Gastrocnemius medialis (tissue), 4 donors: ENCODE measurements around the gene PGAM5. TPM values are rescaled to one million over a fixed set of nuclear protein-coding genes. Genes with fewer than 3 reads are reported as not detected.

Experiments
- ATAC-seq, 2 donors: fragments of 150-250 bp; one replicate each; pipeline ENCODE4 v1.9.1; 2016
- DNase-seq, 2 donors: peaks; one replicate each; pipeline ENCODE4 v3.0.0-alpha.2; 2019
- H3K27ac ChIP-seq, 4 donors: fragments of 200-600 bp; sonication (generic); 1 replicate in 1 of 4; 2 replicates in 3 of 4; pipeline ENCODE4 v1.5.1; 2016 to 2018; ENCODE audit warnings: mild to moderate bottlenecking in 2 of 4, moderate library complexity in 1 of 4
- H3K27me3 ChIP-seq, 3 donors: fragments of 200-600 bp; sonication (generic) in 2 of 3; 1 replicate in 1 of 3; 2 replicates in 2 of 3; pipeline versions ENCODE4 v1.5.1 to v1.6.0; 2016 to 2019; ENCODE audit warnings: mild to moderate bottlenecking in 1 of 3, moderate library complexity in 1 of 3
- H3K36me3 ChIP-seq, 2 donors: fragments of 200-600 bp; sonication (generic) in 1 of 2; one replicate each; pipeline ENCODE4 v1.5.1; 2017 to 2018
- H3K4me1 ChIP-seq, 2 donors: fragments of 200-600 bp; sonication (generic) in 1 of 2; one replicate each; pipeline ENCODE4 v1.5.1; 2016 to 2017; ENCODE audit warnings: mild to moderate bottlenecking in 2 of 2
- H3K4me3 ChIP-seq, 4 donors: fragments of 200-600 bp; sonication (generic) in 3 of 4; 1 replicate in 1 of 4; 2 replicates in 3 of 4; pipeline ENCODE4 v1.5.1; 2016 to 2019; ENCODE audit warnings: mild to moderate bottlenecking in 2 of 4
- H3K9me3 ChIP-seq, 3 donors: fragments of 200-600 bp; sonication (generic) in 2 of 3; 1 replicate in 1 of 3; 2 replicates in 2 of 3; pipeline ENCODE4 v1.5.1; 2016 to 2019
- CTCF ChIP-seq, 5 experiments: fragments of 450-650 bp in 3 of 5; fragments of 200-600 bp in 2 of 5; sonication (generic) in 2 of 5; IDR thresholded peaks in 4 of 5; conservative IDR thresholded peaks in 1 of 5; 1 replicate in 4 of 5; 2 replicates in 1 of 5; pipeline ENCODE4 v1.5.1; 2016 to 2019; ENCODE audit warnings: antibody characterized with exemption in 5 of 5, mild to moderate bottlenecking in 3 of 5, moderate library complexity in 3 of 5
- POLR2A ChIP-seq, 2 donors: fragments of 450-650 bp; IDR thresholded peaks; one replicate each; pipeline ENCODE4 v1.6.1; 2017; ENCODE audit warnings: antibody characterized with exemption in 2 of 2, mild to moderate bottlenecking in 2 of 2, moderate library complexity in 2 of 2
- in situ Hi-C, 4 donors: fragments of 200-750 bp; cut with MboI; loops; one replicate each; pipeline versions ENCODE4 v1.15.0 to v1.8.0; 2017; ENCODE audit warnings: low sequenced_read_pairs in 4 of 4
- intact Hi-C: fragments of 100-400 bp; cut with DNase I; formaldehyde crosslinking; loops from one replicate; pipeline ENCODE4 v1.15.1; 2023; ENCODE audit warnings: low total_unique reads
- total RNA-seq, 4 donors: library from RNA; depleted of rRNA; stranded (reverse); fragments of >200 nt; gene quantifications; one replicate each; pipeline versions ENCODE4 v1.1.0 to v1.2.3, GENCODE V29; 2016

Gene PGAM5
- total RNA-seq, 4 donors from 2014 or later: 36.6 to 75.1 (median 62.8) TPM

DNA sequence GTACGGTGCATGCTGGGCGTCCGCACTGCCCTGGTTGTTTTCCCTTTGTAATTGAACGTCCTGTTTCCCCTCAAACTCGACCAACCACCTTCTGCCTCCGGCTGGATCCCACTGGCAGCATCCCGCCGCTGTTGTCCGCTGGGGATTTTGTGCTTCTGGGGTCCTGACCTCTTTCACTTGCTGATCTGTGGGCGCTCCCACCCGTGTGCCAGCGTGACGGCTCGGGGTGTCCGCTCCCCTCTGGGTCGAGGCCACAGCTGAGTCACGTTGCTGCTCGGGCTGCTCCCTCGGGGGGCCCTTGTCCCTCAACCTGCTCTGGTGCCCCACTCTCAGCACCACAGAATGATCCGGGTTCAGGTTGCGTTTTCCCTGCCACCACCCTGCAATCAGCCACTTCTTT is 8.0 kb downstream of the PGAM5 start:
- Histone ChIP-seq H3K4me3 (no peak overlapping the region), H3K4me1 (no peaks in the 10 kb centered on the region), H3K9me3 (no peaks in the 10 kb centered on the region), H3K27me3 (no peaks in the 10 kb centered on the region), H3K36me3 (peaks cover 0 to 70% of the 10 kb centered on the region in 2 donors), H3K27ac (no peak overlapping the region)
- intact Hi-C loops (no loop called here), in situ Hi-C loops (no loop called here)
- no peak for DNase-seq
- no peak for ATAC-seq
- no peak for TF ChIP-seq CTCF (IDR thresholded peaks at IDR 0.05 in 4 of 5, conservative IDR thresholded peaks at IDR 0.05 in 1 of 5)

DNA sequence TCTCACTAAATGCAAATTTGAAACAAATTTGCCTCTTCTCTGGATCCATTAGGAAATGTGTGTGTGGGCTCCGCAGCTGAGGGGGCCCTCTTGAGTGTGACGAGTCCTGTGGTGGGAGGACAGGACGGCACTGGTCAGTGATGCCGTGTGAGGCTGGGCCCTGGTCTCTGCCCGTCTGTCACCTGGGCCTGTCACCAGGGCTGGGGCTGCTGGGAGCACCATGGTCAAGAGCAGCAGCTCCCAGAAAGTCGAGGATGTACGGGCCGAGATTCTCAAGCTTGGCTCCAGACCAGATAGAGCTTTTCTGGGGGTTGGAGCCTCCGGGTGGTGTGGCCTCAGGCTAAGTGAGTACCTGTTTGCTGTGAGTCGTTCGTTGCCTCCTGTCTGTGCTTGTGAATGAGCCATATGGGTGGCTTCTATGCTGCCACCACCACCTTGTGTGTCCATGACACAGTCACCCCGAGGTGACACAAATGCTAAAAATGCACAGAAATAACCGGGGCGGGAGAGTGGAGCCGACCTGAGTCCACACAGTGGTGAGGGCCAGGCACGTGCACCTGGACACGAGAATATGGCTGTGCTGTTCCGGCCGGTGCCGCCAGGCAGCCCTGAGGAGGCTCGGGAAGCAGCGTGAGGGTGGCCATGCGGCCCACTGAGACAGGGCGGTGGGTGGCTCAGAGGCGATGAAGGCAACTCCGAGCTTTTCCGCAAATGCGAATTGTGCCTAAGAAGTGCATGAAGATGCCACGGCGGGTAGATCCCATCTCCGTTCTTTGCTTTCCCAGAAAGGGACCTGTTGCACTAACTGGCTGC is 8.7 kb downstream of the PGAM5 start:
- no peak for DNase-seq
- TF ChIP-seq CTCF (IDR thresholded peaks at IDR 0.05 in 4 of 5, conservative IDR thresholded peaks at IDR 0.05 in 1 of 5): no peak
- no peak for TF ChIP-seq POLR2A (IDR thresholded peaks at IDR 0.05)
- in situ Hi-C loops: no loop called here
- intact Hi-C loops: no loop called here
- Histone ChIP-seq H3K4me1 (no peaks in the 10 kb centered on the region), H3K27ac (no peak overlapping the region), H3K36me3 (peaks cover 0 to 77% of the 10 kb centered on the region in 2 donors), H3K27me3 (no peaks in the 10 kb centered on the region), H3K9me3 (no peaks in the 10 kb centered on the region), H3K4me3 (no peak overlapping the region)
- ATAC-seq: no peak

GRCh38 chr12:132719954-132720324 is 9.3 kb downstream of the PGAM5 start:
- Histone ChIP-seq H3K36me3 (peaks cover 0 to 79% of the 10 kb centered on the region in 2 donors), H3K4me1 (no peaks in the 10 kb centered on the region), H3K9me3 (no peaks in the 10 kb centered on the region), H3K4me3 (no peak overlapping the region), H3K27me3 (no peaks in the 10 kb centered on the region), H3K27ac (no peak overlapping the region)
- no peak for ATAC-seq
- in situ Hi-C loops: no loop called here
- intact Hi-C loops: no loop called here
- DNase-seq: no peak
- no peak for TF ChIP-seq CTCF (IDR thresholded peaks at IDR 0.05 in 4 of 5, conservative IDR thresholded peaks at IDR 0.05 in 1 of 5)
- TF ChIP-seq POLR2A (IDR thresholded peaks at IDR 0.05): no peak

- Histone ChIP-seq H3K27me3 (no peaks in the 10 kb centered on the region), H3K4me3 (no peak overlapping the region), H3K4me1 (no peaks in the 10 kb centered on the region), H3K9me3 (no peaks in the 10 kb centered on the region), H3K36me3 (peaks cover 0 to 82% of the 10 kb centered on the region in 2 donors), H3K27ac (no peak overlapping the region)
- DNase-seq (no peak), ATAC-seq (no peak)
- TF ChIP-seq CTCF (IDR thresholded peaks at IDR 0.05 in 4 of 5, conservative IDR thresholded peaks at IDR 0.05 in 1 of 5) (no peak), POLR2A (IDR thresholded peaks at IDR 0.05) (no peak)
- intact Hi-C loops: no loop called here
- in situ Hi-C loops: no loop called here
Measured at GRCh38 chr12:132720606-132721345, 10.1 kb downstream of the PGAM5 start.
